HT-29 (cell line): Measurements from ENCODE around the gene ULK4. TPM values are rescaled to one million over a fixed set of nuclear protein-coding genes. Genes with fewer than 3 reads are reported as not detected.

Source experiments
- DNase-seq: peaks from one replicate; pipeline ENCODE4 v3.0.0-alpha.2; 2015; ENCODE audit warnings: low spot score
- total RNA-seq: library from RNA; depleted of rRNA; stranded (reverse); fragments of >200 nt; shearing (Covaris generic); gene quantifications from 2 replicates; pipeline ENCODE4 v1.2.3, GENCODE V29; 2014

The ULK4 gene
- total RNA-seq, 1 experiment from 2014 or later: 3.2 TPM

GRCh38 chr3:41274944-41275668, 686.8 kb downstream of the ULK4 start:
- DNase-seq: peak; percentile 77

GRCh38 chr3:41272667-41273066, 689.2 kb downstream of the ULK4 start:
- DNase-seq: no peak

- DNase-seq: peak; percentile 79
These were observed 693.8 kb downstream of the ULK4 start for GRCh38 chr3:41267975-41268640.

DNA sequence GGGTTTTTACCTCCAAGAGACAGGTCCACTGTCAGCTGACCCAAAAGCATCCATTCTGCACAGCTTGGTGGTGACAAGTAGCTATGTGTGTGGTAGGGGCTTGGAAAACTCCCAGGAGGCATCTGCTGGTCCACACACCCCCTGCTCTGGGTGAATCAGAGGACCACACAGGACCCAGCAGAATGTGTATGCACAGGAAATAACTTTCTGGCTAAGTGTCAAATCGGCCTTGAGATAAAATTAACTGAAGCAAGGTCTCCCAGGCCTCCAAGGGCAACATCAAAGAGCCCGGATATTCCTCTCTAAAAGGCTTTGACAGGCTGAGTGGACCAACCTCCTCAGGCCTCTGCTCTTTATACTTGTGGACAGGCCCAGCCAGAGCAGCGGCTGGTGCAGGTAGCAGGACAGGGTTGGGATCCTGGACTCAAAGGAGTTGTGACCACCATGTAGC, 696.1 kb downstream of the ULK4 start:
- no peak for DNase-seq

DNA sequence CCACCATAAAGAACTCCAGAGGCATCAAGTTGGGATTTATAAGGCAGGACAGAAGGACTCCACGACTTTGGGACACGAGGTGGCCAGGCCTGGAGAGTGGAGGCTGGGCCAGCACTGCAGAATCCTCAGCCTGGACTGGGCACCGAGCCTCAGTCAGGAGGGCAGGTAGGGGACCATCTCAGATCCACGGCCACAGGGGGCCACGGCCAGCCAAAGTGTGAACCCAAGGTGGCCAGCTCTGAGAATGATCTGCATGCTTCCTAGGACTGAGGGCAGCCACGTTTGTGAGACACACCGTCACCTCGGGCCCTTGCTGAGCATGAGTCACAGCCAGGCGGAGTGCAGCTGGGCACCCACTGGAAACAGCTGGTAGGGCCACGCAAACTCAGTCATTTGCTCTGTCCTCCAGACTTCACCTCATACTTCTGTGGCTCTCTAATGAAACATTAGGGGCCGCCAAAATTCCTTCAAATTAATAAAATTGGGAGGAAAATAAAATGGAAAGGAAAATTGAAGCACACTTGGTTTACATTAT, 696.8 kb downstream of the ULK4 start:
- peak; percentile 17 for DNase-seq

DNA sequence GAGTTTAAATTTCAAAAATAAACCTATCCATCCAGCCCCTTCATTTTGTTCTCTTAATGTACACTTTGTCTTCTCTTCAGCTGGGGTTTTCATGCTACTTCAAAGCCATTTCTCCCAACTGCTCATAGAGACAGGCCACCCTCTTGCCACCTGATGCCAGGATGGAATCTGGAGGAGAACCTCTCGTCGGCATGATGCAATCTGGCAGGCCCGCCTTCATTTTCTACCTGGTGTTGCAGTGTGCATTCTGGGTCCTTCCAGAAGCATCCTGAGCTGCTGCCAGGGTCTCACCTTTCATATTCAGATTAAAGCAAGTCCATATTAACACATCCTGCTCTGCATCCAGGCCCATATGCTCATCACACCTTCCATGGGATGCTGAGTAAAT, 701.8 kb downstream of the ULK4 start:
- no peak for DNase-seq

DNA sequence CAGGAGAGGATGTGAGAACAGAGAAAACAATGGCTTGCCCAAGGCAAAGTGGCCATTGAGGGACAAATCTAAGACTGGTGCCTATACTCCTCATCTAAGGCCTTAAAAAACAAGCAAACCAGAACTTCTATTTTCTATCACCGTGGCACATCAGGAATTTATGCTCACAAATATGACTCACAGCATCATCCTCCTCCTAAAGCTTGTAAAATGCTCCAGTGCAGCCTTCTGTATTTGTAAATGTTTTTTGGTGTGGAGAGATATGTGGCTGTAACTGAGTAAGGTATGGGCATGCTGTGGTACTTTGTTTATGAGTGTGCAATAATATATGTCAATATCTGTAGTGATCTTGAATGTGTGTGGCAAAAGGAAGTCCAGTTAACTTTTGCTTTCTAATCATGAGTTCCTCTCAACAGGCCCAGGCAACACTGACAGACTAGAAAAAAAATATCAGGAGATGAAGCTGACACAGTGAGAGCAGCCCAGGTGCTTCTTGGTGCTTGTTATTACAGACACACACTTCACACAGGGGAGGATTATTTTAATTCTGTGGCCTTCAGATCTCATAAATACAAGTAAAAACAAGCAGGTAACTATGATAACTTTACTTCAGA, 702.3 kb downstream of the ULK4 start:
- DNase-seq: no peak

GRCh38 chr3:41258239-41258800, 703.6 kb downstream of the ULK4 start:
- DNase-seq: no peak

GRCh38 chr3:41251593-41251992, 710.3 kb downstream of the ULK4 start:
- DNase-seq: no peak

- no peak for DNase-seq
These were observed 711.1 kb downstream of the ULK4 start for GRCh38 chr3:41250825-41251224.

- DNase-seq: no peak
These were observed 712.6 kb downstream of the ULK4 start for GRCh38 chr3:41249318-41249717.

- no peak for DNase-seq
These were observed 713.4 kb downstream of the ULK4 start for GRCh38 chr3:41248525-41248924.

- peak; percentile 13 for DNase-seq
These were observed 714.6 kb downstream of the ULK4 start for GRCh38 chr3:41247055-41248004.

DNA sequence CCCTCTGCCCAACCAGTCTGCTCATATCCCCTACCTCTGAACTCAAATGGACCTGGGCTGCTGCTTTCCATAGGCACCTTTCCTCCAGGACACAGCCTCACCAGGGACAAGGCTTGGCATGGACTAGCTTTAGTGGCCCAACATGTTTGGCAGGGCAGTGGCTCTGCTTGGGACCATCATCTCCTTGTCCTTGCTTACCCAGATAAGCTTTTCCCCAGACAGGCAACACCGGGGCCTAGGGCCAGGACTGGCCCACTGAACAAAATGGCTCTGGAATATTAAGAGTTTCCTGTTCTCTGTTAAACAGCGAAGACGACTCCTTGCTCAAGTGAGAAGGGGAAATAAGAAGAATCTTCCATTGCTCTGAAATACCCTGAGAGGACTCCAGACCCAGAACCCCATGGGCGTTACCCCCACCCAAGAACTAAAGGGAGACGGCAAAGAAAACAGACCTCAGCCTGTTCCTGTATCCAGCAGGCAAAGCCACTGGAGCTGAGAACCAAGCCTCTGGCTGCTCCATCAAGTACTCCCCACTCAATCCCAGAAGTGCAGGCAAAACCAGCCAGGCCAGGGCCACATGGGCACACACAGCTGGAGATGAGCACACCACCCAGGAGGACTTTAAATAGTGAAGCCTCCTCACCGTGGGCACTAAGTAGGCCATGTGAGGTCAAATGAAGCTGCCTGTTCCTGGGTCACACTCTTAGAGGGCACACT, 717.1 kb downstream of the ULK4 start:
- no peak for DNase-seq

- DNase-seq: no peak
These were observed 718.7 kb downstream of the ULK4 start for GRCh38 chr3:41243183-41243582.

GRCh38 chr3:41241800-41242571, 719.9 kb downstream of the ULK4 start:
- DNase-seq: no peak

DNA sequence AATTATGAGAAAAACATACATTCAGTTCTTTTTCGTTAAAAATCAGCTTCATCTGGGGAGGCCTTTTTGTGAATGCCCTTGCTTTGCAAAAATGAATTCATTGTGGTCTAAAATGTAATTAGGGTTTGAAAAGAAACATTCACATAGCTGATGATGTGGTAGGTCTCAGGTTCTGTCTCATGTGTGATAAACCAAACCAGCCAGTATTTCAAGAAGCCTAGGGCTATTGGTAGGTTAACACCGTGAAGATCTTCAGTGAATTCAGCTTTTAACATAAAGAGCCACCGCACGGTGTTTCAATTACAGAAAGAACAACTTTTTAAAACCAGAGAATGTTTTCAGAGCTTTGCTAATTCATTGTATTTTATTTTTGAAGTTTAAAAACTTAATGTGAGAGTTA, 720.7 kb downstream of the ULK4 start:
- DNase-seq: no peak

DNA sequence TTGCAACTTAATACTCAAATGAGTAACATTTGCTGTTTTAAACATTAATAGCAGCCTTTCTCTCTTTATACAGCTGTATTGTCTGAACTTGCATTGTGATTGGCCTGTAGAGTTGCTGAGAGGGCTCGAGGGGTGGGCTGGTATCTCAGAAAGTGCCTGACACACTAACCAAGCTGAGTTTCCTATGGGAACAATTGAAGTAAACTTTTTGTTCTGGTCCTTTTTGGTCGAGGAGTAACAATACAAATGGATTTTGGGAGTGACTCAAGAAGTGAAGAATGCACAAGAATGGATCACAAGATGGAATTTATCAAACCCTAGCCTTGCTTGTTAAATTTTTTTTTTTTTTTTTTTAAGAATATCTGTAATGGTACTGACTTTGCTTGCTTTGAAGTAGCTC, 722.3 kb downstream of the ULK4 start:
- no peak for DNase-seq

DNA sequence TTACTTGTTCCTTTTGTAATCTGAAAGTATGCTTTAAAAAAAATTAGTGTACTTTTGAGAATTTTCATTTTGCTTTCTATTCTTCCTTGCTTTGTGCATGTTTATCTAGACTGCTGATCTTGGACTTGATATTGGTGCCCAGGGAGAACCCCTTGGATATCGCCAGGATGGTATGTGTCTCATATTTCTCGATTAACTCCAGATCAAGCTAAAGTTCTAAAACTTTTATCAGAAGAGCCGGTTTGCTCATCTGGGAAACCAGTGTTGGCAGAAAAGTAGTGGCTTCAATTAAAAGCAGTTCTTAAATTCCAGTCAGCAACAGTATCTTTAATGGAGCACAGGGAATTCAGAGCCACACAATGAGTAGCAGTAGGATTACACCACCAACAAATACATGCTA, 724.0 kb downstream of the ULK4 start:
- DNase-seq: no peak

DNA sequence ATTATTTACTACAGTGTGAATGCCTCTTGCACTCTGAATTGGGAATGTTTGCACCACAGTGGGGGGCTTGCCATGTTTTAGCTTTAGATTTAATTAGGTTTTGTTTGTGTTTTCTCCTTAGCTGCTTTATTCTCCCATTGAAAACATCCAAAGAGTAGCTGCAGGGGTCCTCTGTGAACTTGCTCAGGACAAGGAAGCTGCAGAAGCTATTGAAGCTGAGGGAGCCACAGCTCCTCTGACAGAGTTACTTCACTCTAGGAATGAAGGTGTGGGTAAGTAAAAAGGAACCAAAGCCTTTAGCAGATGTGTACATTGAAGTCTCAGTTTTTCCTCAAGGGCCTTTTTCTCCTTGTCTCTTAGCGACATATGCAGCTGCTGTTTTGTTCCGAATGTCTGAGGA, 725.7 kb downstream of the ULK4 start:
- DNase-seq: no peak
